Activated CD8-positive, alpha-beta T cell treated with anti-CD3 and anti-CD28 coated beads for 36 hours (primary cell): Measurements from ENCODE around the gene VIPR1. TPM values are rescaled to one million over a fixed set of nuclear protein-coding genes. Genes with fewer than 3 reads are reported as not detected.

Source experiments
- ATAC-seq: fragments of 200-7000 bp; cut with Tn5 transposase; one replicate; pipeline ENCODE4 v1.10.0; 2021; ENCODE audit warnings: mild to moderate bottlenecking, moderate library complexity
- CTCF ChIA-PET: fragments of 350-600 bp; sonication (Branson Sonifier 250); formaldehyde crosslinking; loops from one replicate; lab custom pipeline; 2021; ENCODE audit warnings: antibody characterized with exemption; lab: Charles Lee
- POLR2A ChIA-PET: fragments of 350-600 bp; sonication (Branson Sonifier 250); formaldehyde crosslinking; loops from one replicate; lab custom pipeline; 2021; ENCODE audit warnings: antibody characterized with exemption; lab: Charles Lee
- DNase-seq: peaks from one replicate; pipeline ENCODE4 v3.0.0-alpha.2; 2020
- H3K27ac Mint-ChIP-seq: one replicate; pipeline ENCODE4 v1.8.0; 2021; ENCODE audit warnings: mild to moderate bottlenecking, mixed read lengths
- H3K27me3 Mint-ChIP-seq: one replicate; pipeline ENCODE4 v1.8.0; 2021; ENCODE audit warnings: mixed read lengths
- H3K36me3 Mint-ChIP-seq: one replicate; pipeline ENCODE4 v1.8.0; 2021; ENCODE audit warnings: low read depth, mixed read lengths
- H3K4me1 Mint-ChIP-seq: one replicate; pipeline ENCODE4 v1.8.0; 2021; ENCODE audit warnings: low read depth, mixed read lengths
- H3K4me3 Mint-ChIP-seq: one replicate; pipeline ENCODE4 v1.8.0; 2021; ENCODE audit warnings: mild to moderate bottlenecking, moderate library complexity, mixed read lengths
- H3K9me3 Mint-ChIP-seq: one replicate; pipeline ENCODE4 v1.8.0; 2021; ENCODE audit warnings: mixed read lengths
- intact Hi-C: fragments of 100-400 bp; cut with micrococcal nuclease; formaldehyde crosslinking; loops from one replicate; pipeline ENCODE4 v1.10.0; 2022
- total RNA-seq, 2 experiments: library from RNA; stranded (reverse); gene quantifications; one replicate each; pipeline ENCODE4 v1.2.3, GENCODE V29; 2021
- TF ChIP-seq, protein P1 (sequence below): fragments of 200-600 bp; IDR thresholded peaks from one replicate; pipeline ENCODE4 v1.8.0; 2022; ENCODE audit warnings: antibody characterized with exemption, mild to moderate bottlenecking

The VIPR1 gene
- total RNA-seq, 2 experiments from 2014 or later: 8.5 to 9.0 TPM

- Mint-ChIP-seq H3K4me3 (no peak overlapping the region), H3K4me1 (peaks cover 20% of the 10 kb centered on the region), H3K36me3 (no peaks in the 10 kb centered on the region), H3K27ac (no peak overlapping the region), H3K27me3 (peaks cover 13% of the 10 kb centered on the region), H3K9me3 (no peaks in the 10 kb centered on the region)
- TF ChIP-seq, protein P1, sequence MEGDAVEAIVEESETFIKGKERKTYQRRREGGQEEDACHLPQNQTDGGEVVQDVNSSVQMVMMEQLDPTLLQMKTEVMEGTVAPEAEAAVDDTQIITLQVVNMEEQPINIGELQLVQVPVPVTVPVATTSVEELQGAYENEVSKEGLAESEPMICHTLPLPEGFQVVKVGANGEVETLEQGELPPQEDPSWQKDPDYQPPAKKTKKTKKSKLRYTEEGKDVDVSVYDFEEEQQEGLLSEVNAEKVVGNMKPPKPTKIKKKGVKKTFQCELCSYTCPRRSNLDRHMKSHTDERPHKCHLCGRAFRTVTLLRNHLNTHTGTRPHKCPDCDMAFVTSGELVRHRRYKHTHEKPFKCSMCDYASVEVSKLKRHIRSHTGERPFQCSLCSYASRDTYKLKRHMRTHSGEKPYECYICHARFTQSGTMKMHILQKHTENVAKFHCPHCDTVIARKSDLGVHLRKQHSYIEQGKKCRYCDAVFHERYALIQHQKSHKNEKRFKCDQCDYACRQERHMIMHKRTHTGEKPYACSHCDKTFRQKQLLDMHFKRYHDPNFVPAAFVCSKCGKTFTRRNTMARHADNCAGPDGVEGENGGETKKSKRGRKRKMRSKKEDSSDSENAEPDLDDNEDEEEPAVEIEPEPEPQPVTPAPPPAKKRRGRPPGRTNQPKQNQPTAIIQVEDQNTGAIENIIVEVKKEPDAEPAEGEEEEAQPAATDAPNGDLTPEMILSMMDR: no peak
- peak; percentile 17 for DNase-seq
- CTCF ChIA-PET: interaction anchor here (1.1 kb wide), 1 partner anchor 48 kb away, joined by 6 read pairs; no protein-coding TSS in a partner anchor
- intact Hi-C loops: no loop called here
- no peak for ATAC-seq
- POLR2A ChIA-PET: no interaction called here
These were observed 3.5 kb upstream of the VIPR1 start for GRCh38 chr3:42498791-42499477.

GRCh38 chr3:42499478-42499871 is 3.0 kb upstream of the VIPR1 start:
- H3K27ac Mint-ChIP-seq: no peak overlapping the region
- peaks cover 13% of the 10 kb centered on the region for H3K27me3 Mint-ChIP-seq
- POLR2A ChIA-PET: no interaction called here
- CTCF ChIA-PET: no interaction called here
- intact Hi-C loops: no loop called here
- ATAC-seq (no peak), DNase-seq (no peak)
- no peaks in the 10 kb centered on the region for H3K9me3 Mint-ChIP-seq
- TF ChIP-seq, protein P1: no peak
- H3K4me1 Mint-ChIP-seq: peaks cover 24% of the 10 kb centered on the region
- no peaks in the 10 kb centered on the region for H3K36me3 Mint-ChIP-seq
- H3K4me3 Mint-ChIP-seq: no peak overlapping the region

- ChIA-PET POLR2A (interaction anchor here (2.6 kb wide), 1 partner anchor 14 kb away, joined by 11 read pairs; no protein-coding TSS in a partner anchor), CTCF (interaction anchor here (0.6 to 4.8 kb wide), 5 partner anchors 10 to 48 kb away, joined by 3 to 111 read pairs (median 22); no protein-coding TSS in a partner anchor)
- H3K4me1 Mint-ChIP-seq: peaks cover 24% of the 10 kb centered on the region
- DNase-seq (no peak), ATAC-seq (no peak)
- no peak overlapping the region for H3K27ac Mint-ChIP-seq
- intact Hi-C loops: loop anchor here (5.0 kb wide), 1 partner anchor 37 kb away; no protein-coding TSS in a partner anchor
- peaks cover 13% of the 10 kb centered on the region for H3K27me3 Mint-ChIP-seq
- H3K4me3 Mint-ChIP-seq: no peak overlapping the region
- H3K36me3 Mint-ChIP-seq: no peaks in the 10 kb centered on the region
- no peaks in the 10 kb centered on the region for H3K9me3 Mint-ChIP-seq
- TF ChIP-seq, protein P1: no peak
These were observed 2.4 kb upstream of the VIPR1 start for GRCh38 chr3:42500091-42500490.

DNA sequence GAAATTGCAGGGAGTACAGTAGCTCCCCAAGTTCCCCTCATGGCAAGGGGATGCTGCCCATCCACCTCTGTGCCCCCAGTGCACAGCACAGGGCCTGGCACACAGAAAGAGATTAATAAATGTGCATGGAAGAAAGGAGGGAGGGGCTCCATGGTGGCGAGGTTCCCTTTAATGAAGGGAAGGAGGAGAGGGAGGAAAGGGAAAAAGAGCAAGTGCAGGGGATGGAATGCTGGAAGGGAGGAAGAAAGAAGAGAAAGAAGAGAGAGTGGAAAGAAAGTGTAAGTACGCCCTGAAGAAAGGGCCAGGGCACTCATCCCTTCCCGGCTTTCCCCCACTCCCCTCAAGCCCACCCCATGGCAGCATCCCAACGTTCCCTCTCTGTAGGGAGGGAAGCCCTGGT is 1.5 kb upstream of the VIPR1 start:
- Mint-ChIP-seq H3K4me1 (peaks cover 24% of the 10 kb centered on the region), H3K36me3 (no peaks in the 10 kb centered on the region), H3K27ac (no peak overlapping the region), H3K4me3 (no peak overlapping the region), H3K9me3 (no peaks in the 10 kb centered on the region), H3K27me3 (peaks cover 13% of the 10 kb centered on the region)
- intact Hi-C loops: loop anchor here (5.0 kb wide), 1 partner anchor 36 kb away; no protein-coding TSS in a partner anchor
- ATAC-seq (no peak), DNase-seq (no peak)
- CTCF ChIA-PET: interaction anchor here (0.7 to 4.8 kb wide), 14 partner anchors 11 to 253 kb away, joined by 3 to 111 read pairs (median 6); partner anchors contain the start of gene SEC22C
- TF ChIP-seq, protein P1: no peak
- POLR2A ChIA-PET: interaction anchor here (0.6 to 2.6 kb wide), 6 partner anchors 9 to 137 kb away, joined by 3 to 11 read pairs (median 4); partner anchors contain the start of gene NKTR

GRCh38 chr3:42501321-42501680 is 1.1 kb upstream of the VIPR1 start:
- H3K9me3 Mint-ChIP-seq: no peaks in the 10 kb centered on the region
- no peak overlapping the region for H3K27ac Mint-ChIP-seq
- intact Hi-C loops: loop anchor here (5.0 kb wide), 1 partner anchor 36 kb away; no protein-coding TSS in a partner anchor
- TF ChIP-seq, protein P1: no peak
- ChIA-PET CTCF (interaction anchor here (0.7 to 4.8 kb wide), 14 partner anchors 11 to 254 kb away, joined by 3 to 111 read pairs (median 6); partner anchors contain the start of gene SEC22C), POLR2A (interaction anchor here (0.6 to 2.6 kb wide), 7 partner anchors 9 to 247 kb away, joined by 3 to 11 read pairs (median 4); partner anchors contain the start of gene NKTR)
- H3K36me3 Mint-ChIP-seq: no peaks in the 10 kb centered on the region
- H3K27me3 Mint-ChIP-seq: peaks cover 13% of the 10 kb centered on the region
- ATAC-seq: no peak
- H3K4me3 Mint-ChIP-seq: peak overlapping the region; percentile 86
- peaks cover 24% of the 10 kb centered on the region for H3K4me1 Mint-ChIP-seq
- peak; percentile 26 for DNase-seq
